GM12878 (cell line): Measurements from ENCODE around the gene PRKCZ. TPM values are rescaled to one million over a fixed set of nuclear protein-coding genes. Genes with fewer than 3 reads are reported as not detected.

Source experiments
- ATAC-seq: fragments of 200-7000 bp; cut with Tn5 transposase; 3 replicates; pipeline ENCODE4 v1.9.1; 2020; ENCODE audit warnings: mild to moderate bottlenecking, moderate library complexity
- BruUV-seq: library from RNA; stranded (reverse); fragments of 400-500 nt; replicated peaks from 2 replicates; lab custom pipeline; 2021; lab: Mats Ljungman, UMichigan
- CTCF ChIA-PET: fragments of 300-600 bp; sonication (Branson Sonifier 250); formaldehyde crosslinking; extraction: SDS; loops from one replicate; lab custom pipeline; 2021; ENCODE audit warnings: inconsistent platforms; lab: Yijun Ruan, JAX
- POLR2A ChIA-PET: fragments of 350-600 bp; formaldehyde crosslinking; extraction: SDS; loops from one replicate; lab custom pipeline; 2021; ENCODE audit warnings: inconsistent platforms; lab: Charles Lee
- RAD21 ChIA-PET: fragments of 300-600 bp; sonication (Branson Sonifier 250); formaldehyde crosslinking; loops from one replicate; lab custom pipeline; 2023; ENCODE audit warnings: antibody characterized with exemption; ENCODE audit not compliant: unreplicated experiment; lab: Charles Lee
- SMC1A ChIA-PET: fragments of 300-600 bp; sonication (Branson Sonifier 250); formaldehyde crosslinking; loops from one replicate; lab custom pipeline; 2023; ENCODE audit not compliant: unreplicated experiment, uncharacterized antibody; lab: Charles Lee
- DNase-seq: peaks from one replicate; pipeline ENCODE4 v3.0.0-alpha.2; 2011; ENCODE audit warnings: low read depth, low spot score
- FAIRE-seq: peaks from 3 replicates; lab custom pipeline; 2011; peaks lifted over from hg19 to GRCh38; lab: Jason Lieb, UNC
- H2AFZ ChIP-seq: 2 replicates; pipeline ENCODE4 v1.6.0; 2011; ENCODE audit warnings: low read depth, low read length, control low read depth; ENCODE audit not compliant: control insufficient read depth
- H3K27ac ChIP-seq: 2 replicates; pipeline ENCODE4 v1.5.1; 2011; ENCODE audit warnings: control low read depth; ENCODE audit not compliant: control insufficient read depth, insufficient read depth
- H3K27me3 ChIP-seq, 2 experiments: replicated peaks in 1 of 2; 2 replicates each; pipeline versions ENCODE4 v1.6.0 to v1.6.1; 2011; ENCODE audit warnings: low read length in 1 of 2; ENCODE audit not compliant: control insufficient read depth in 2 of 2, insufficient read depth in 2 of 2
- H3K36me3 ChIP-seq, 2 experiments: 2 replicates each; pipeline ENCODE4 v1.5.1; 2011; ENCODE audit warnings: low read length in 1 of 2; ENCODE audit not compliant: control insufficient read depth in 2 of 2, insufficient read depth in 2 of 2
- H3K4me1 ChIP-seq: 2 replicates; pipeline ENCODE4 v1.6.1; 2011; ENCODE audit warnings: mild to moderate bottlenecking, low read length, moderate library complexity, mixed read lengths; ENCODE audit not compliant: control insufficient read depth, insufficient read depth
- H3K4me2 ChIP-seq: 2 replicates; pipeline ENCODE4 v1.6.0; 2011; ENCODE audit warnings: control low read depth; ENCODE audit not compliant: control insufficient read depth, insufficient read depth
- H3K4me3 ChIP-seq: fragments of 200-600 bp; sonication (generic); 2 replicates; pipeline ENCODE4 v1.5.1; 2016
- H3K79me2 ChIP-seq: 2 replicates; pipeline ENCODE4 v1.6.0; 2011; ENCODE audit warnings: low read length; ENCODE audit not compliant: control insufficient read depth, insufficient read depth
- H3K9ac ChIP-seq: 2 replicates; pipeline ENCODE4 v1.8.0; 2011; ENCODE audit warnings: low read length, control low read depth, mixed read lengths; ENCODE audit not compliant: control insufficient read depth, insufficient read depth
- H3K9me3 ChIP-seq: replicated peaks from 3 replicates; pipeline ENCODE4 v1.5.1; 2011; ENCODE audit warnings: mild to moderate bottlenecking, low read length; ENCODE audit not compliant: control insufficient read depth, insufficient read depth
- H4K20me1 ChIP-seq: 2 replicates; pipeline ENCODE4 v1.6.0; 2011; ENCODE audit not compliant: control insufficient read depth, insufficient read depth
- ATF2 ChIP-seq: IDR thresholded peaks from 2 replicates; pipeline ENCODE4 v1.6.1; 2012; ENCODE audit warnings: low read length, inconsistent platforms
- PAX8 ChIP-seq: fragments of 450-650 bp; IDR thresholded peaks from 2 replicates; pipeline ENCODE4 v1.6.1; 2017; ENCODE audit warnings: mild to moderate bottlenecking, moderate library complexity
- PML ChIP-seq: IDR thresholded peaks from 2 replicates; pipeline ENCODE4 v1.6.1; 2012; ENCODE audit warnings: low read length, inconsistent platforms
- SIX5 ChIP-seq: IDR thresholded peaks from 2 replicates; pipeline ENCODE4 v1.6.1; 2011; ENCODE audit warnings: mild to moderate bottlenecking, low read depth, low read length, moderate library complexity; ENCODE audit not compliant: severe bottlenecking
- SMC3 ChIP-seq: IDR thresholded peaks from 2 replicates; pipeline ENCODE4 v1.6.1; 2011; ENCODE audit warnings: low read length, improper control_type of control experiment, borderline replicate concordance
- ZBTB4 ChIP-seq: fragments of 450-650 bp; formaldehyde crosslinking; IDR thresholded peaks from 2 replicates; pipeline ENCODE4 v1.4.0; 2022; ENCODE audit warnings: mild to moderate bottlenecking, moderate library complexity
- ZBTB40 ChIP-seq: fragments of 450-650 bp; IDR thresholded peaks from 2 replicates; pipeline ENCODE4 v1.6.1; 2016; ENCODE audit warnings: mild to moderate bottlenecking, moderate library complexity, borderline replicate concordance
- ZNF217 ChIP-seq: fragments of 450-650 bp; IDR thresholded peaks from 2 replicates; pipeline ENCODE4 v1.6.1; 2017; ENCODE audit warnings: antibody characterized with exemption, mild to moderate bottlenecking
- ZSCAN29 ChIP-seq: fragments of 450-650 bp; IDR thresholded peaks from 2 replicates; pipeline ENCODE4 v1.6.1; 2017; ENCODE audit warnings: mild to moderate bottlenecking, moderate library complexity
- WGBS: methylation state at CpG from one replicate; pipeline ENCODE4 v1.1.6; 2016; ENCODE audit warnings: low lambda C conversion rate; ENCODE audit not compliant: insufficient replicate concordance, insufficient coverage; ENCODE audit errors: missing lambda C conversion rate; 5-methylcytosine and 5-hydroxymethylcytosine counted together
- in situ Hi-C: fragments of 300-500 bp; cut with MboI; formaldehyde crosslinking; loops from 9 replicates; pipeline ENCODE4 v1.14.3; 2018; ENCODE audit warnings: mixed read lengths
- intact Hi-C: fragments of 100-400 bp; cut with micrococcal nuclease; formaldehyde crosslinking; loops from one replicate; pipeline ENCODE4 v1.14.2; 2022; ENCODE audit not compliant: unreplicated experiment
- polyA plus RNA-seq, 11 experiments: library from polyadenylated mRNA; depleted of rRNA in 4 of 11; unstranded in 6 of 11; stranded (reverse) in 5 of 11; fragments of >200 nt; fragmentation: Nextera tagmentation in 4 of 11; fragmentation: Illumina TruSeq in 1 of 11; extraction: Ambion mirVana in 4 of 11; extraction: Trizol in 1 of 11; gene quantifications; 1 replicate in 1 of 11; 2 replicates in 10 of 11; pipeline versions ENCODE4 v1.2.1 to v1.2.3, GENCODE V29; 2011 to 2016; ENCODE audit warnings: inconsistent platforms in 2 of 11, missing spikeins in 2 of 11, low read depth in 1 of 11
- total RNA-seq, 4 experiments: library from RNA; depleted of rRNA in 3 of 4; stranded (reverse); fragments of >200 nt in 3 of 4; fragmentation: Illumina TruSeq in 1 of 4; extraction: Trizol in 1 of 4; gene quantifications; 2 replicates each; pipeline versions ENCODE4 v1.2.1 to v1.2.3, GENCODE V29; 2013 to 2021
- TF ChIP-seq, protein P1 (sequence below): fragments of 450-650 bp; IDR thresholded peaks from 2 replicates; pipeline ENCODE4 v1.6.1; 2017; ENCODE audit warnings: mild to moderate bottlenecking

The PRKCZ gene
- total and polyA plus RNA-seq, 10 of the 15 experiments (the other 5 are each of a cell fraction or from before 2014, with no cell fraction given): 0.05 to 1.9 (median 0.64) TPM; not detected in 1

- TF ChIP-seq SMC3: no peak
- no peak for TF ChIP-seq ZBTB4 (CRISPR knock-in tag)
Observed at GRCh38 chr1:2024887-2025286, 25.3 kb upstream of the PRKCZ start (continued).

DNA sequence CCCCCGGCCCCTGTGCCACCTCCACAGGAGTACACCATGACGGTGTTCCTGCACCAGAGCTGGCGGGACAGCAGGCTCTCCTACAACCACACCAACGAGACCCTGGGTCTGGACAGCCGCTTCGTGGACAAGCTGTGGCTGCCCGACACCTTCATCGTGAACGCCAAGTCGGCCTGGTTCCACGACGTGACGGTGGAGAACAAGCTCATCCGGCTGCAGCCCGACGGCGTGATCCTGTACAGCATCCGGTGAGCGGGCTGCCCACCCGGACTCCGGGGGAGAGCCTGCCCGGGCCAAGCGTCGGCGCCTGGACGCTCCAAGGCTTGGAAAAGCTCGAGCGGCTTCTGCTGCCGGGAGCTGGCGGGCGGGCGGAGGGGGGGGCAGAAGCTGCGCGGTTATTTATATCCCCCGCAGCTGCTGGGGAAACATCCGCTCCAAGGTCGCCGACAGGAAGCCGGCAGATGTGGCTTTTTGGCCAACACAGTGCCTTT lies 24.7 kb upstream of the PRKCZ start:
- ChIA-PET CTCF (no interaction called here), POLR2A (no interaction called here)
- TF ChIP-seq ZBTB40: no peak
- no peak for TF ChIP-seq ZNF217
- TF ChIP-seq ATF2: no peak
- TF ChIP-seq, protein P1, sequence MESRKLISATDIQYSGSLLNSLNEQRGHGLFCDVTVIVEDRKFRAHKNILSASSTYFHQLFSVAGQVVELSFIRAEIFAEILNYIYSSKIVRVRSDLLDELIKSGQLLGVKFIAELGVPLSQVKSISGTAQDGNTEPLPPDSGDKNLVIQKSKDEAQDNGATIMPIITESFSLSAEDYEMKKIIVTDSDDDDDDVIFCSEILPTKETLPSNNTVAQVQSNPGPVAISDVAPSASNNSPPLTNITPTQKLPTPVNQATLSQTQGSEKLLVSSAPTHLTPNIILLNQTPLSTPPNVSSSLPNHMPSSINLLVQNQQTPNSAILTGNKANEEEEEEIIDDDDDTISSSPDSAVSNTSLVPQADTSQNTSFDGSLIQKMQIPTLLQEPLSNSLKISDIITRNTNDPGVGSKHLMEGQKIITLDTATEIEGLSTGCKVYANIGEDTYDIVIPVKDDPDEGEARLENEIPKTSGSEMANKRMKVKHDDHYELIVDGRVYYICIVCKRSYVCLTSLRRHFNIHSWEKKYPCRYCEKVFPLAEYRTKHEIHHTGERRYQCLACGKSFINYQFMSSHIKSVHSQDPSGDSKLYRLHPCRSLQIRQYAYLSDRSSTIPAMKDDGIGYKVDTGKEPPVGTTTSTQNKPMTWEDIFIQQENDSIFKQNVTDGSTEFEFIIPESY: no peak
- no peak for TF ChIP-seq PAX8
- no peak for TF ChIP-seq ZSCAN29
- TF ChIP-seq SIX5: no peak
- no peak for TF ChIP-seq PML
- TF ChIP-seq, all 136 proteins: peak for 0
- Histone ChIP-seq H2AFZ (no peak overlapping the region), H3K9ac (no peak overlapping the region), H3K4me2 (no peak overlapping the region), H3K27ac (no peak overlapping the region), H3K79me2 (no peaks in the 10 kb centered on the region), H3K27me3 (no peaks in the 10 kb centered on the region; a peak in 1 of 4 replicates), H3K4me3 (no peak overlapping the region), H4K20me1 (no peaks in the 10 kb centered on the region), H3K4me1 (no peaks in the 10 kb centered on the region), H3K9me3 (no peaks in the 10 kb centered on the region), H3K36me3 (no peaks in the 10 kb centered on the region)
- intact Hi-C loops: no loop called here
- RAD21 ChIA-PET: no interaction called here
- FAIRE-seq (no peak), DNase-seq (no peak), ATAC-seq (no peak)
- SMC1A ChIA-PET: no interaction called here
- no TSS peak for BruUV-seq
- WGBS: 50% methylated on average over 28 of the region's 39 CpGs
- in situ Hi-C loops: no loop called here
